ENCODE results near the gene TTLL1.

The TTLL1 gene

DNA sequence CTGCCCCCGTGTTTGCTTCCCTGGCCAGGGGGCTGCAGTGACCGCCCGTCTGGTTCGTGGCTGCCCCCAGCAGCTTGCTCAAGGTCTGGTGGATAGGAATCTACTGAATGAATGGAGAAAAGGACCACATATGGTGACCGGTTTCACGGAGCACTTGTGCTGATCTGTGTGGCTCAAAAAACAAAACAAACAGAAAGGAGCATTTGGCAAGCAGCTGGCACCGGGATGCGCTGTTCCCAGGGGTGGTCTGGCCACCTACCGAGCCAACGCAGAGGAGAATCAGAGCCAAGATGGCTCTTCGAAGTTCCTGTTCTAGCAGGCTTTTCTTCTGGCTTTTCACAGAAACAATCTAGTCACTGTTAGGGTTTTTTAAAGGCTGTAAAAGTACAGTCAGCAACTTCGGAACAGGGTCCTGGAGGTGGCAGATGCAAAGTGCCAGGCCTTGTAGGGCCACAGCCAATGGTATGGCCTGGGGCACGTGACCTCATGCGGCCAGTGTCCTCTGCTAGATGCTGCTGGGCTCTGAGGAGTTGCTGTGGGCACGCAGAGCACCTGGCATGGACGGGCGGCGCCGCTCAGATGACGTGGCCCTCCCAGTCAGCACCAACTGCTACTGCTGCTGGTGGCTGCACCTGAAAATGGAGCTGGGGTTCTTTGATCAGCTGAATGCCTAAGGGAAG, 47.0 kb downstream of the TTLL1 start:
- Histone ChIP-seq H3K9me3 (no peaks in the 10 kb centered on the region), H3K27me3 (no peaks in the 10 kb centered on the region), H3K36me3 (no peaks in the 10 kb centered on the region), H3K27ac (no peak overlapping the region), H3K4me3 (no peak overlapping the region), H3K4me1 (no peaks in the 10 kb centered on the region)
- DNase-seq: no peak
- intact Hi-C loops (cut with DNase I; ENCODE audit: low total_unique reads): no loop called here
- TF ChIP-seq, protein P1, sequence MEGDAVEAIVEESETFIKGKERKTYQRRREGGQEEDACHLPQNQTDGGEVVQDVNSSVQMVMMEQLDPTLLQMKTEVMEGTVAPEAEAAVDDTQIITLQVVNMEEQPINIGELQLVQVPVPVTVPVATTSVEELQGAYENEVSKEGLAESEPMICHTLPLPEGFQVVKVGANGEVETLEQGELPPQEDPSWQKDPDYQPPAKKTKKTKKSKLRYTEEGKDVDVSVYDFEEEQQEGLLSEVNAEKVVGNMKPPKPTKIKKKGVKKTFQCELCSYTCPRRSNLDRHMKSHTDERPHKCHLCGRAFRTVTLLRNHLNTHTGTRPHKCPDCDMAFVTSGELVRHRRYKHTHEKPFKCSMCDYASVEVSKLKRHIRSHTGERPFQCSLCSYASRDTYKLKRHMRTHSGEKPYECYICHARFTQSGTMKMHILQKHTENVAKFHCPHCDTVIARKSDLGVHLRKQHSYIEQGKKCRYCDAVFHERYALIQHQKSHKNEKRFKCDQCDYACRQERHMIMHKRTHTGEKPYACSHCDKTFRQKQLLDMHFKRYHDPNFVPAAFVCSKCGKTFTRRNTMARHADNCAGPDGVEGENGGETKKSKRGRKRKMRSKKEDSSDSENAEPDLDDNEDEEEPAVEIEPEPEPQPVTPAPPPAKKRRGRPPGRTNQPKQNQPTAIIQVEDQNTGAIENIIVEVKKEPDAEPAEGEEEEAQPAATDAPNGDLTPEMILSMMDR (IDR thresholded peaks at IDR 0.05): no peak

DNA sequence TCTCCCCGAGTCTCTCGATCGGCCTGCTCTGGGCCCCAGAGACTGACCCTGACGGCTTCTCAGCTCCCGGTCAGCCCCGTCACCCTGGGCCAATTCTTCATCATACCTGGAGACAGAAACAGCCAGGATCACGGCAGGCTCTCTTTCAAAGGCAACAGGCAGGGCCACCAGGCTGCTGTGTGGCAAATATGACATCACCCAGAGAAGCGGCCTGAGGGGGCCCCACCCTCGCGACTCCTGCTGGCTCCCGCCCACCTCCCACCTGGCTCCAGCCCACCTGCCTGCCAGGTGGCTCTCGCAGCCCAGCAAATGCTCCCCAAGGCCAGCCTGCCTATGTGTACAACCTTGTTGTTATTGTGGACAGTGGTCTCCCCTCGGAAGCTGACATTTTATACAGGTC, 49.4 kb downstream of the TTLL1 start:
- H3K4me3 ChIP-seq: no peak overlapping the region
- H3K36me3 ChIP-seq: no peaks in the 10 kb centered on the region
- H3K4me1 ChIP-seq: peaks cover 0 to 4% (median 0%) of the 10 kb centered on the region in 4 donors
- no peaks in the 10 kb centered on the region for H3K27me3 ChIP-seq
- TF ChIP-seq, protein P1 (IDR thresholded peaks at IDR 0.05): no peak
- no peaks in the 10 kb centered on the region for H3K9me3 ChIP-seq
- no peak for DNase-seq
- H3K27ac ChIP-seq: no peak overlapping the region
- intact Hi-C loops (cut with DNase I; ENCODE audit: low total_unique reads): loop anchor here (10.0 kb wide), 1 partner anchor 65 kb away; no protein-coding TSS in a partner anchor

DNA sequence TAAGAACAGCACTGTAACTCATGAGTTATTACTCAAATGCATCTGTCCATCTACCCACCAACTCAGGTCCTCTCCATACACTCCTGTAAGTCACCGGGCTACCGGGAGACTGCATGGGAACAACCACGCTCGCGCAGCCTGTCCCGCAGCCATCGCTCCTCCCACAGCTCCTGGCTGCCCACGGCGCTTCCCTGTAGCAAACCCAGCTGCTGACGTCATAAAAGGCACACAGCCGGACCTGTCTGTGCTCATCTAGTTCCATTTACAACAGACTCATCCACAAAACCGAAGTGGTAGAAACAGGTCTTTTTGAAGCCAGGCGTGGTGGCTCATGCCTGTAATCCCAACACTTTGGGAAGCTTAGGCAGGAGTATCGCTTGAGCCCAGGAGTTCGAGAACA, 50.9 kb downstream of the TTLL1 start:
- H3K27me3 ChIP-seq: no peaks in the 10 kb centered on the region

DNA sequence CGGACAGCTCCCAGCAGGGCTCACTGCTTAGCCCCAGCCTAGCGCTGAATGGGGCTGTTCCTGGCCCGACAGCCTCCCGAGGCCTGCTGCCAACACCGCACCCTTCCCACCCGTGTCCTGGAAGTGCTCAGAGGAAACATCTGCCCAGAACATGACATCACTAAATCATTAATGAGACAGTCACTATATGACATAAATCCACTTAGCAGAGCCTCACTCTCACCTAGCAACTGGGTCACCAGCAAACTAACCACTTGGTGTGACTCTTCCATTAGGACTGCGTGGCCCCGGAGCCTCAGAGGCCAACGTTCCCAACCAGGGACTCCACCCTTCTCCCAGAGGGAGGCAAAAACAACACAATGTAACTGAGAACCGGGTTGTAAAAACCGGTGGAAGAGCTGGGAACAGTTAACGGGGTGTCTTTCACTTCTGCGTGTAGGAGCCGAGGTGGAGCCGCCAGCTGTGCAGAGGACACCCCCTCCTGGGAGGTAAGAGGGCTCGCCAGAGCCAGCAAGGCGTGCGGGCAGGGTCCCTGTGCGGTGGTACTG, 52.8 kb downstream of the TTLL1 start:
- intact Hi-C loops (cut with DNase I; ENCODE audit: low total_unique reads): loop anchor here (10.0 kb wide), 1 partner anchor 62 kb away; no protein-coding TSS in a partner anchor
- no peaks in the 10 kb centered on the region for H3K27me3 ChIP-seq

More for the DNA sequence above, 50.9 kb downstream of the TTLL1 start:
- Histone ChIP-seq H3K9me3 (no peaks in the 10 kb centered on the region), H3K4me3 (no peak overlapping the region), H3K27ac (no peak overlapping the region), H3K36me3 (no peaks in the 10 kb centered on the region), H3K4me1 (peaks cover 0 to 8% (median 6%) of the 10 kb centered on the region in 4 donors)
- TF ChIP-seq, protein P1 (IDR thresholded peaks at IDR 0.05): no peak
- intact Hi-C loops (cut with DNase I; ENCODE audit: low total_unique reads): loop anchor here (10.0 kb wide), 1 partner anchor 64 kb away; no protein-coding TSS in a partner anchor
- no peak for DNase-seq

DNA sequence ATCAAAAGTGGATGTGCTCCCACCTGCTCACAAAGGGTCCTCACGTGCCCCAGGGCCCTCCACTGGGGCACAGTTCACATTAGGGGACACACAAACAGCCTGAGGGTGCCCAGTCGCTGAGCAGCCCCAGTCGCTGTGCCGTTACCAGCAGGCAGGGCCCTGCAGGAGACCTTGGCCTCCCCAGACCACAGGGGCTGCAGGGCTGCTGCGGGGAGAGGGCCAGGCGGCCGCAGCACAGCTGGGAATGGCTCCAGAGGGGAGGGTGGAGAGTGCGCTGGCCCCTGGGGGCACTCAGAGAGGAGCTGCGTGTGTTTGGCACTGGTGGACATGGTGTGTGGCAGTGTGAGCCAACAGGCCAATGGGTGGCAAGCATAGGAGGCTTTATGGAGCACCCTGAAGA, 53.9 kb downstream of the TTLL1 start:
- no peaks in the 10 kb centered on the region for H3K36me3 ChIP-seq
- no peaks in the 10 kb centered on the region for H3K9me3 ChIP-seq
- no peaks in the 10 kb centered on the region for H3K27me3 ChIP-seq
- no peak overlapping the region for H3K27ac ChIP-seq
- TF ChIP-seq, protein P1 (IDR thresholded peaks at IDR 0.05): no peak
- no peak for DNase-seq
- intact Hi-C loops (cut with DNase I; ENCODE audit: low total_unique reads): loop anchor here (10.0 kb wide), 1 partner anchor 60 kb away; no protein-coding TSS in a partner anchor
- no peak overlapping the region for H3K4me3 ChIP-seq
- H3K4me1 ChIP-seq: peaks cover 0 to 10% (median 6%) of the 10 kb centered on the region in 4 donors

More for the DNA sequence above, 52.8 kb downstream of the TTLL1 start:
- Histone ChIP-seq H3K4me3 (no peak overlapping the region), H3K9me3 (no peaks in the 10 kb centered on the region), H3K36me3 (no peaks in the 10 kb centered on the region), H3K4me1 (peaks cover 0 to 10% (median 6%) of the 10 kb centered on the region in 4 donors), H3K27ac (peak overlapping the region in 1 of 2 donors; percentile 22)
- peak; percentile 62 to 78 for DNase-seq
- TF ChIP-seq, protein P1 (IDR thresholded peaks at IDR 0.05): no peak
